ENCODE measurements around the gene AHRR. TPM values are rescaled to one million over a fixed set of nuclear protein-coding genes. Genes with fewer than 3 reads are reported as not detected.

AHRR gene
- total RNA-seq, 2 donors from 2014 or later: 4.1 to 11.0 TPM

Other genes with a start within 250 kb of the AHRR start
- not detected for gene PLEKHG4B, start 229.5 kb upstream of the AHRR start, total RNA-seq
- gene LRRC14B, start 130.2 kb upstream of the AHRR start, total RNA-seq: not detected
- gene CCDC127, start 103.6 kb upstream of the AHRR start, total RNA-seq: 1 to 10 TPM; 4.3 to 9.1 TPM
- 100 to 1,000 TPM; 121 to 130 TPM for gene SDHA, start 103.4 kb upstream of the AHRR start, total RNA-seq
- gene PDCD6, start 50.1 kb upstream of the AHRR start, total RNA-seq: 10 to 100 TPM; 71.5 to 85.9 TPM
- gene EXOC3, start 121.5 kb downstream of the AHRR start, total RNA-seq: 10 to 100 TPM; 60.2 to 89.8 TPM
- gene SLC9A3, start 202.7 kb downstream of the AHRR start, total RNA-seq: 1 to 10 TPM in 1 of 2 donors, under 1 TPM in 1; 0.21 to 1.1 TPM

All from natural killer cell treated with Interleukin-12 subunit alpha and Interleukin-12 subunit beta and Interleukin-15 and Interleukin-18, amount 100 ng/mL, for 72 hours (primary cell).